GM23248 (cell line): Measurements from ENCODE around the gene TMEM132C. TPM values are rescaled to one million over a fixed set of nuclear protein-coding genes. Genes with fewer than 3 reads are reported as not detected.

Source experiments
- DNase-seq: peaks from one replicate; pipeline ENCODE4 v3.0.0-alpha.2; 2015
- H2AFZ ChIP-seq: fragments of 200-600 bp; sonication (generic); 2 replicates; pipeline ENCODE4 v1.6.1; 2016; ENCODE audit warnings: antibody characterized with exemption
- H3F3A ChIP-seq: fragments of 200-600 bp; sonication (generic); 2 replicates; pipeline ENCODE4 v1.6.1; 2016; ENCODE audit warnings: mild to moderate bottlenecking, antibody characterized with exemption, mixed run types; ENCODE audit not compliant: insufficient read depth
- H3K27ac ChIP-seq: fragments of 200-600 bp; sonication (generic); 2 replicates; pipeline ENCODE4 v1.5.1; 2016; ENCODE audit warnings: mild to moderate bottlenecking
- H3K27me3 ChIP-seq: fragments of 200-600 bp; sonication (generic); replicated peaks from 2 replicates; pipeline ENCODE4 v1.6.1; 2016; ENCODE audit warnings: mild to moderate bottlenecking; ENCODE audit not compliant: insufficient read depth
- H3K36me3 ChIP-seq: fragments of 200-600 bp; sonication (generic); 2 replicates; pipeline ENCODE4 v1.6.1; 2016; ENCODE audit warnings: low read depth, mild to moderate bottlenecking
- H3K4me1 ChIP-seq: fragments of 200-600 bp; sonication (generic); 2 replicates; pipeline ENCODE4 v1.6.1; 2016; ENCODE audit warnings: mild to moderate bottlenecking; ENCODE audit not compliant: insufficient read depth
- H3K4me2 ChIP-seq: fragments of 200-600 bp; sonication (generic); one replicate; pipeline ENCODE4 v1.6.1; 2016; ENCODE audit warnings: mild to moderate bottlenecking; ENCODE audit not compliant: unreplicated experiment
- H3K4me3 ChIP-seq: fragments of 200-600 bp; sonication (generic); 2 replicates; pipeline ENCODE4 v1.5.1; 2016; ENCODE audit warnings: mild to moderate bottlenecking
- H3K79me2 ChIP-seq: fragments of 200-600 bp; sonication (generic); 2 replicates; pipeline ENCODE4 v1.6.1; 2016; ENCODE audit warnings: mild to moderate bottlenecking; ENCODE audit not compliant: insufficient read depth
- H3K9ac ChIP-seq: fragments of 200-600 bp; sonication (generic); 2 replicates; pipeline ENCODE4 v1.6.1; 2016; ENCODE audit warnings: mild to moderate bottlenecking
- H3K9me2 ChIP-seq: fragments of 200-600 bp; sonication (generic); 2 replicates; pipeline ENCODE4 v1.6.1; 2016; ENCODE audit warnings: mixed run types, mild to moderate bottlenecking, moderate library complexity; ENCODE audit not compliant: insufficient read depth
- H3K9me3 ChIP-seq: fragments of 200-600 bp; sonication (generic); one replicate; pipeline ENCODE4 v1.6.1; 2017; ENCODE audit warnings: low read depth
- H4K20me1 ChIP-seq: fragments of 200-600 bp; sonication (generic); 2 replicates; pipeline ENCODE4 v1.6.0; 2016; ENCODE audit not compliant: insufficient read depth
- EZH2 ChIP-seq: fragments of 200-600 bp; sonication (generic); IDR thresholded peaks from 2 replicates; pipeline ENCODE4 v1.6.1; 2018; ENCODE audit warnings: antibody characterized with exemption, mild to moderate bottlenecking; ENCODE audit not compliant: insufficient read depth, poor library complexity, severe bottlenecking
- EZH2phosphoT487 ChIP-seq: fragments of 200-600 bp; sonication (generic); IDR thresholded peaks from 2 replicates; pipeline ENCODE4 v1.6.1; 2018; ENCODE audit warnings: antibody characterized with exemption, moderate library complexity, mild to moderate bottlenecking, low read depth; ENCODE audit not compliant: insufficient read depth
- WGBS, 2 experiments: methylation state at CpG; one replicate each; pipeline ENCODE4 v1.1.6; 2015 to 2017; ENCODE audit warnings: low lambda C conversion rate in 2 of 2, low coverage in 1 of 2; ENCODE audit errors: missing lambda C conversion rate in 2 of 2; 5-methylcytosine and 5-hydroxymethylcytosine counted together
- in situ Hi-C: fragments of 300-500 bp; cut with MboI; formaldehyde crosslinking; loops from 2 replicates; pipeline ENCODE4 v1.15.0; 2020
- polyA plus RNA-seq: library from polyadenylated mRNA; unstranded; fragments of >200 nt; fragmentation: Nextera tagmentation; extraction: Ambion mirVana; gene quantifications from 2 replicates; pipeline ENCODE4 v1.2.1, GENCODE V29; 2016
- total RNA-seq: library from RNA; depleted of rRNA; stranded (reverse); fragments of >200 nt; shearing (Covaris generic); gene quantifications from 2 replicates; pipeline ENCODE4 v1.2.3, GENCODE V29; 2014

The TMEM132C gene
- total and polyA plus RNA-seq, 2 experiments from 2014 or later: not detected

- no peak for DNase-seq
- in situ Hi-C loops: no loop called here
- WGBS, 2 experiments: 18 to 19% methylated on average over 4 of the region's 4 CpGs
- Histone ChIP-seq H3K36me3 (no peaks in the 10 kb centered on the region), H3K4me1 (no peaks in the 10 kb centered on the region), H3K27me3 (no peaks in the 10 kb centered on the region), H3K4me2 (no peak overlapping the region), H2AFZ (no peak overlapping the region), H4K20me1 (no peaks in the 10 kb centered on the region), H3K4me3 (no peak overlapping the region), H3K79me2 (no peaks in the 10 kb centered on the region), H3K9ac (no peak overlapping the region), H3K9me3 (no peaks in the 10 kb centered on the region), H3K27ac (no peak overlapping the region), H3K9me2 (no peaks in the 10 kb centered on the region), H3F3A (no peaks in the 10 kb centered on the region)
- TF ChIP-seq EZH2phosphoT487: no peak
- no peak for TF ChIP-seq EZH2
These were observed 448.5 kb downstream of the TMEM132C start for GRCh38 chr12:128715485-128715884.

GRCh38 chr12:128724468-128725046 is 457.6 kb downstream of the TMEM132C start:
- no peaks in the 10 kb centered on the region for H3F3A ChIP-seq
- no peaks in the 10 kb centered on the region for H3K9me3 ChIP-seq
- no peak for DNase-seq
- in situ Hi-C loops: no loop called here
- H3K27ac ChIP-seq: no peak overlapping the region
- no peaks in the 10 kb centered on the region for H3K36me3 ChIP-seq
- no peak overlapping the region for H3K4me2 ChIP-seq
- H4K20me1 ChIP-seq: no peaks in the 10 kb centered on the region
- no peaks in the 10 kb centered on the region for H3K27me3 ChIP-seq
- no peaks in the 10 kb centered on the region for H3K4me1 ChIP-seq
- no peak overlapping the region for H2AFZ ChIP-seq
- no peaks in the 10 kb centered on the region for H3K9me2 ChIP-seq
- no peak overlapping the region for H3K4me3 ChIP-seq
- TF ChIP-seq EZH2phosphoT487: no peak
- no peak for TF ChIP-seq EZH2
- no peaks in the 10 kb centered on the region for H3K79me2 ChIP-seq
- no peak overlapping the region for H3K9ac ChIP-seq
- WGBS, 2 experiments: 38 to 42% methylated on average over 10 of the region's 10 CpGs

DNA sequence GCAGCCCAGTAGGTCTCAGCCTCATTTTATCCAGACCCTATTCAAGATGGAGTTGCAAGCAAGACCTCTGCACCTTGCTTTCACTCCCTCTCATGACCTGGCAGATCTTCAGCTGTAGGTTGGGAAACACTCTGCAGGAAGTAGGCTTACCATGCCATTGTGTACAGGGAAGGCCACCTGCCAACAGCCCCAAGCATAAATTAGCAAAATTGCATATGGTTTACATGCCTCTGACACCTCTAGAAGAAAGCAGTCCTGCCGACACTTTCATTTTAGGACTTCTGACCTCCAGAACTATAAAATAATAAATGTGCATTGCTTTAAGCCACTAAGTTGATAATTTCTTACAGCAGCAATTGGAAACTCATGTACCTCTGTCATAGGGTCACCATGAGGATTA is 459.9 kb downstream of the TMEM132C start:
- Histone ChIP-seq H3K9me2 (no peaks in the 10 kb centered on the region), H3K27me3 (no peaks in the 10 kb centered on the region), H3K4me1 (no peaks in the 10 kb centered on the region), H3K27ac (no peak overlapping the region), H3K4me3 (no peak overlapping the region), H3K9ac (no peak overlapping the region), H3K4me2 (no peak overlapping the region), H3K9me3 (no peaks in the 10 kb centered on the region), H3K79me2 (no peaks in the 10 kb centered on the region), H3K36me3 (no peaks in the 10 kb centered on the region), H4K20me1 (no peaks in the 10 kb centered on the region), H2AFZ (no peak overlapping the region), H3F3A (no peaks in the 10 kb centered on the region)
- TF ChIP-seq EZH2phosphoT487 (no peak), EZH2 (no peak)
- no peak for DNase-seq
- WGBS, 2 experiments: 60 to 74% methylated on average over 1 of the region's 1 CpG
- in situ Hi-C loops: no loop called here

GRCh38 chr12:128727461-128727860 is 460.5 kb downstream of the TMEM132C start:
- 39 to 44% methylated on average over 8 of the region's 8 CpGs for WGBS, 2 experiments
- Histone ChIP-seq H2AFZ (no peak overlapping the region), H3K4me1 (no peaks in the 10 kb centered on the region)

More at GRCh38 chr12:128727461-128727860, 460.5 kb downstream of the TMEM132C start:
- H3K4me3 ChIP-seq: no peak overlapping the region
- H3F3A ChIP-seq: no peaks in the 10 kb centered on the region
- no peaks in the 10 kb centered on the region for H3K9me3 ChIP-seq
- H3K79me2 ChIP-seq: no peaks in the 10 kb centered on the region
- no peak for TF ChIP-seq EZH2
- no peak for TF ChIP-seq EZH2phosphoT487
- H3K9ac ChIP-seq: no peak overlapping the region
- no peaks in the 10 kb centered on the region for H3K36me3 ChIP-seq
- in situ Hi-C loops: no loop called here
- H3K27me3 ChIP-seq: no peaks in the 10 kb centered on the region
- no peak overlapping the region for H3K4me2 ChIP-seq
- no peak for DNase-seq
- H3K27ac ChIP-seq: no peak overlapping the region
- no peaks in the 10 kb centered on the region for H3K9me2 ChIP-seq
- no peaks in the 10 kb centered on the region for H4K20me1 ChIP-seq
